BLaER1 (cell line): ENCODE results near the gene SPSB3.

Source experiments
- H3K27ac ChIP-seq: shearing (Covaris generic); formaldehyde crosslinking; 2 replicates; pipeline ENCODE4 v1.8.1; 2022
- H3K27me3 ChIP-seq: shearing (Covaris generic); formaldehyde crosslinking; 2 replicates; pipeline ENCODE4 v1.8.1; 2022
- H3K36me3 ChIP-seq: shearing (Covaris generic); formaldehyde crosslinking; 2 replicates; pipeline ENCODE4 v1.8.1; 2022
- H3K4me1 ChIP-seq: shearing (Covaris generic); formaldehyde crosslinking; 2 replicates; pipeline ENCODE4 v1.8.1; 2022
- H3K4me2 ChIP-seq: shearing (Covaris generic); formaldehyde crosslinking; 2 replicates; pipeline ENCODE4 v1.8.1; 2022
- H3K4me3 ChIP-seq: shearing (Covaris generic); formaldehyde crosslinking; 2 replicates; pipeline ENCODE4 v1.8.1; 2022
- H3K9ac ChIP-seq: shearing (Covaris generic); formaldehyde crosslinking; 2 replicates; pipeline ENCODE4 v1.8.1; 2022
- H3K9me3 ChIP-seq: shearing (Covaris generic); formaldehyde crosslinking; 2 replicates; pipeline ENCODE4 v1.8.1; 2022
- H4K20me1 ChIP-seq: shearing (Covaris generic); formaldehyde crosslinking; 2 replicates; pipeline ENCODE4 v1.8.1; 2022
- Cebpa-rat ChIP-seq: shearing (Covaris generic); IDR thresholded peaks from 2 replicates; pipeline ENCODE4 v1.8.1; 2022

SPSB3 gene

GRCh38 chr16:1823821-1824220, 41.5 kb upstream of the SPSB3 start:
- H4K20me1 ChIP-seq: peaks cover 48% of the 10 kb centered on the region
- H3K27me3 ChIP-seq: no peaks in the 10 kb centered on the region
- no peak overlapping the region for H3K4me3 ChIP-seq
- no peak overlapping the region for H3K27ac ChIP-seq
- H3K4me1 ChIP-seq: peaks cover 26% of the 10 kb centered on the region
- H3K9me3 ChIP-seq: no peaks in the 10 kb centered on the region
- no peak overlapping the region for H3K9ac ChIP-seq
- peaks cover 41% of the 10 kb centered on the region for H3K36me3 ChIP-seq
- no peak overlapping the region for H3K4me2 ChIP-seq
- TF ChIP-seq Cebpa-rat: no peak

- peaks cover 52% of the 10 kb centered on the region for H3K36me3 ChIP-seq
- H3K9me3 ChIP-seq: no peaks in the 10 kb centered on the region
- no peak overlapping the region for H3K4me2 ChIP-seq
- H4K20me1 ChIP-seq: peaks cover 46% of the 10 kb centered on the region
- no peak overlapping the region for H3K9ac ChIP-seq
- H3K27me3 ChIP-seq: no peaks in the 10 kb centered on the region
- H3K4me3 ChIP-seq: no peak overlapping the region
- no peak overlapping the region for H3K27ac ChIP-seq
- peaks cover 16% of the 10 kb centered on the region for H3K4me1 ChIP-seq
- TF ChIP-seq Cebpa-rat: no peak
These were observed 40.4 kb upstream of the SPSB3 start for GRCh38 chr16:1822801-1823200.

GRCh38 chr16:1821861-1822611, 39.7 kb upstream of the SPSB3 start:
- H3K4me2 ChIP-seq: no peak overlapping the region
- no peak overlapping the region for H3K9ac ChIP-seq
- peaks cover 46% of the 10 kb centered on the region for H4K20me1 ChIP-seq
- TF ChIP-seq Cebpa-rat: no peak
- H3K36me3 ChIP-seq: peaks cover 59% of the 10 kb centered on the region
- peaks cover 11% of the 10 kb centered on the region for H3K4me1 ChIP-seq
- no peak overlapping the region for H3K4me3 ChIP-seq
- H3K27me3 ChIP-seq: no peaks in the 10 kb centered on the region
- no peak overlapping the region for H3K27ac ChIP-seq
- H3K9me3 ChIP-seq: no peaks in the 10 kb centered on the region

GRCh38 chr16:1820946-1821290, 38.5 kb upstream of the SPSB3 start:
- no peak overlapping the region for H3K27ac ChIP-seq

GRCh38 chr16:1820096-1820945, 38.0 kb upstream of the SPSB3 start:
- Histone ChIP-seq H3K9me3 (no peaks in the 10 kb centered on the region), H3K27me3 (no peaks in the 10 kb centered on the region), H3K27ac (no peak overlapping the region), H3K4me2 (no peak overlapping the region), H3K4me3 (no peak overlapping the region), H3K36me3 (peaks cover 76% of the 10 kb centered on the region), H4K20me1 (peaks cover 38% of the 10 kb centered on the region), H3K4me1 (peaks cover 4% of the 10 kb centered on the region), H3K9ac (no peak overlapping the region)
- no peak for TF ChIP-seq Cebpa-rat

More at GRCh38 chr16:1820946-1821290, 38.5 kb upstream of the SPSB3 start:
- Histone ChIP-seq H3K27me3 (no peaks in the 10 kb centered on the region), H3K4me2 (no peak overlapping the region), H3K4me1 (peaks cover 9% of the 10 kb centered on the region), H3K9ac (no peak overlapping the region), H3K9me3 (no peaks in the 10 kb centered on the region), H3K4me3 (no peak overlapping the region), H4K20me1 (peaks cover 41% of the 10 kb centered on the region), H3K36me3 (peaks cover 70% of the 10 kb centered on the region)
- no peak for TF ChIP-seq Cebpa-rat

GRCh38 chr16:1819611-1820010, 37.2 kb upstream of the SPSB3 start:
- Histone ChIP-seq H3K4me1 (no peaks in the 10 kb centered on the region), H3K9me3 (no peaks in the 10 kb centered on the region), H3K27me3 (no peaks in the 10 kb centered on the region), H3K4me3 (no peak overlapping the region), H3K27ac (no peak overlapping the region), H3K4me2 (no peak overlapping the region), H4K20me1 (peaks cover 31% of the 10 kb centered on the region), H3K9ac (no peak overlapping the region), H3K36me3 (peaks cover 80% of the 10 kb centered on the region)
- TF ChIP-seq Cebpa-rat: no peak

GRCh38 chr16:1818873-1819525, 36.6 kb upstream of the SPSB3 start:
- peaks cover 25% of the 10 kb centered on the region for H4K20me1 ChIP-seq
- H3K4me1 ChIP-seq: no peaks in the 10 kb centered on the region
- no peak overlapping the region for H3K9ac ChIP-seq
- H3K4me2 ChIP-seq: no peak overlapping the region
- H3K4me3 ChIP-seq: no peak overlapping the region
- no peaks in the 10 kb centered on the region for H3K27me3 ChIP-seq
- H3K36me3 ChIP-seq: peaks cover 82% of the 10 kb centered on the region
- TF ChIP-seq Cebpa-rat: no peak
- no peaks in the 10 kb centered on the region for H3K9me3 ChIP-seq
- no peak overlapping the region for H3K27ac ChIP-seq

- Histone ChIP-seq H3K9ac (no peak overlapping the region), H3K4me1 (no peaks in the 10 kb centered on the region), H3K27me3 (no peaks in the 10 kb centered on the region), H3K36me3 (peaks cover 86% of the 10 kb centered on the region), H3K4me3 (no peak overlapping the region), H3K9me3 (no peaks in the 10 kb centered on the region), H4K20me1 (peaks cover 22% of the 10 kb centered on the region), H3K4me2 (no peak overlapping the region), H3K27ac (no peak overlapping the region)
- TF ChIP-seq Cebpa-rat: no peak
These were observed 36.0 kb upstream of the SPSB3 start for GRCh38 chr16:1818204-1818872.

GRCh38 chr16:1817716-1818115, 35.3 kb upstream of the SPSB3 start:
- Histone ChIP-seq H3K27ac (no peak overlapping the region), H3K4me2 (no peak overlapping the region), H3K9me3 (no peaks in the 10 kb centered on the region), H3K27me3 (no peaks in the 10 kb centered on the region), H3K4me3 (no peak overlapping the region), H3K4me1 (peaks cover 3% of the 10 kb centered on the region; the same call in 1 of the 2 replicates), H3K36me3 (peaks cover 83% of the 10 kb centered on the region), H3K9ac (no peak overlapping the region), H4K20me1 (peaks cover 19% of the 10 kb centered on the region)
- TF ChIP-seq Cebpa-rat: no peak

- Histone ChIP-seq H3K4me2 (no peak overlapping the region), H3K27me3 (no peaks in the 10 kb centered on the region), H4K20me1 (peaks cover 14% of the 10 kb centered on the region), H3K9ac (no peak overlapping the region), H3K27ac (no peak overlapping the region), H3K36me3 (peaks cover 78% of the 10 kb centered on the region), H3K9me3 (no peaks in the 10 kb centered on the region), H3K4me1 (peaks cover 8% of the 10 kb centered on the region; the same call in 1 of the 2 replicates), H3K4me3 (no peak overlapping the region)
- TF ChIP-seq Cebpa-rat: no peak
These were observed 34.9 kb upstream of the SPSB3 start for GRCh38 chr16:1817276-1817589.
